Embryonic facial prominence (tissue), 1 donor: ENCODE results near the gene TBPL1.
"Not testable (repeated sequence)": the region's sequence is repeated elsewhere in the genome, so short reads cannot be mapped to it uniquely, and the experiment has no call there.

Source experiments
- DNase-seq: peaks from one replicate; pipeline ENCODE4 v3.0.0-alpha.2; 2016; ENCODE audit errors: extremely low spot score

The TBPL1 gene

GRCh38 chr6:133952815-133953633, at the start of gene TBPL1:
Gene TBPL1, plus strand, starts transcription at chr6:133953224. Its CDS starts 26,902 bp downstream, at chr6:133980126.
- DNase-seq = peak; percentile 94

GRCh38 chr6:133903855-133904254, 49.2 kb upstream of the TBPL1 start:
- DNase-seq = no peak

DNA sequence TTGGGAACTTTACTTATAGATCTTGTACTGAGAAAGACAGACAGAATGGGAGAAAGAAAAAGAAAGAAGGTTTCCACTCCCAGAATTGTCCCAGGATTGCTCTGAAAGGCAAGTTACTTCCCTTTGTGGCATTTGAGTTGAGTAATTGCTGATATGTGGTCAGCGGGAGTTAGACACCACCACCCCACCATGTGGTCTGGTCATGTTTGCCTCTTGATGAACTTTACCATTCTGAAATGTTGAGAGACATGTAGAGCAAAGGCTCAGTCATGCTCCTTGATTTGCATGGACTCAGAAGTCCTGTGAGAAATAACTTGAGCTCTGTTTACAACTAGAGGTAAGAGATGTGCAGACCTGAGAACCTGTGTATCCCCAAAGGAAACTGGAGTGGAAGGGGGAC, 47.0 kb upstream of the TBPL1 start:
- DNase-seq = no peak

GRCh38 chr6:133916650-133917151, 36.3 kb upstream of the TBPL1 start:
- peak; percentile 49 for DNase-seq

DNA sequence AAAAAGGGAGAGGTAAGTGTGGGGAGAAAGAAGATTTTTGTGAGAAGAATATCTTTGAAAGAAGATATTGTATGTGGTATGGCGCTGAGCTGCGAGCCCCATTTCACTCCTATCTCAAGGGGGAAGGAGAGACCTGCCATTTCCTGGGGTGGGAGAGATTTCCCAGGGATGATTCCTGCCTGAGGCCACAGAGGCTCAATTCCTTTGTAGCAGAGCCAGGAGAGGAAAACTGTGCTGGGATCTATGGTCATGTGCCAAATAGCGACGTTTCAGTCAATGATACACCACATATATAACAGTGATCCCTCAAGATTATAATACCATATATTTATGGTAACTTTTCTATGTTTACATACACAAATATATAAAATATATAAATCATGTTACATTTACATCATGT, 35.2 kb upstream of the TBPL1 start:
- no peak for DNase-seq

DNA sequence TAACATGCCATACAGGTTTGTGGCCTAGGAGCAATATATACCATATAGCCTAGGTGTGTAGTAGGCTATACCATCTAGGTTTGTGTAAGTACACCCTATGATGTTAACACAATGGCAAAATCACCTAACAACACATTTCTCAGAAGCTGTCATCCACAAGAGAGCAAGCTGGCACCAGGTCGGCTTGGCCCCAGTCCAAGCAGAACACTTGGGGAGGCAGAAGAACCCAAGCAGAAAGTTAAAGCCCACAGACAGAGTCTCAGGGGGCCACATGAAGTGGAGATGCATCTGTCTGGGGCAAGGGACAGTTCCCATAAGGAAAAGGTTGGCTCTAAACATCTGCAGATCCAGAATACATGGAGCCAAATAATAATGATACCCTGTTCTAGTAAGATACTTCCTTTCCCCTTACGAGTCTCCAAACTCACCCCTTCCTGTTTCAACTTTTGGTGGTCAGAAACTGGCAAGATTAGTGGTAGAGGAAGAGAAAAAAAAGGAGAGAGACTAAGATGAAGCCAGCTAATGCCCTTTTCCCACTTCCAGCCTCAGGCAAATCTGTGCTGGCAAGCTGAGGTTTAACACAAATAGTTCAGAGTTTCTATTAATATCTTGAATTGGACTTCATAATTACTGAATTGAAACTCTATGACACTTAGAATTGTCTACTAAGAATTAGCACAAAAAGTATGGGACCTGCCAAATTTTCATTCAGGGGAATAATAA, 34.7 kb upstream of the TBPL1 start:
- DNase-seq = no peak

DNA sequence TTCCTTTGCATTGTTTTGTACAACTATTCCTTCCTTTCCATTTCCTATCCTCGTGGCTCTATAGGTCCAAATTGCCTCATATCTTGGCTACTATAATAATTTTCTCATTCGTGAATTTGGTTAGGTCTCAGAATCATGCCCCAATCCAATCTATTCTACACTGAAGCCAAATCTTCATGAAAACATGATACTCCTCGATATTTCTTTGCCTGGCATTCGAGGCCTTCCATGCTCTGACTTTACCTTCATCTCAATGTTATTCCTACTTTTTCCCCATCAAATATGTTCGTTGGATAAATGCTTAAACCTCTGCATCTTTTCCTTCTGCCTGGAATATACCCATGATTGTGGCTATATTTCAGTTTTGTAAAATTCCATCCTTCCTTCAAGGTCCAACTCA, 33.7 kb upstream of the TBPL1 start:
- DNase-seq = no peak

DNA sequence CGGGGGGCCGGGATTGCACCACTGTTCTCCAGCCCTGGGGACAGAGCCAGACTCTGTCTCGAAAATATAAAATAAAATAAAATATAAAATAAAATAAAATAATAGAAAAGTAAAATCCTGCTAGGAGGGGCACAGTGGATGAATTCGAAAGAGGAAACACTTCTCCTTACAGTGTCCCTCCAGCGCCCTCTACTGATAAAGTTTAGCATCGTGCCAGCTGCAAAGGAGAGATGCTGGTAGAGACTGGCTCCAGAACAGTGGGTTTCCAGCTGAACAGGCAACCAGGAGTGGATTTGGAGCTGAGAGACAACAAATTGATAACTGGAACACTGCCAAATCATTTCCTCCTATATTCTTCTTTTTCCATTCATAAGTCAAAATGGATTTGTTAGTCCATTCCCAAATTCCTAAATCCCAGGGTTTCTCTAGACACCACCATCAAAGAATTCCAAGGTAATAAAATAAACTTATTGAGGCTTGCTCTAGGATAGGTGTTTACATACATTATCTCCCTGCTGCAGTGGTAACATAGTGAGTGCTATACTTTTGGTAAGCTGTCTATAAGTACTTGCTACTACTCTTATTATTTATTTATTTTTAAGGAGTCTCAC, 31.7 kb upstream of the TBPL1 start:
- DNase-seq = peak; percentile 27

GRCh38 chr6:133923938-133924593, 29.0 kb upstream of the TBPL1 start:
- peak; percentile 67 for DNase-seq

GRCh38 chr6:133931221-133931620, 21.8 kb upstream of the TBPL1 start:
- not testable (repeated sequence) for DNase-seq

DNA sequence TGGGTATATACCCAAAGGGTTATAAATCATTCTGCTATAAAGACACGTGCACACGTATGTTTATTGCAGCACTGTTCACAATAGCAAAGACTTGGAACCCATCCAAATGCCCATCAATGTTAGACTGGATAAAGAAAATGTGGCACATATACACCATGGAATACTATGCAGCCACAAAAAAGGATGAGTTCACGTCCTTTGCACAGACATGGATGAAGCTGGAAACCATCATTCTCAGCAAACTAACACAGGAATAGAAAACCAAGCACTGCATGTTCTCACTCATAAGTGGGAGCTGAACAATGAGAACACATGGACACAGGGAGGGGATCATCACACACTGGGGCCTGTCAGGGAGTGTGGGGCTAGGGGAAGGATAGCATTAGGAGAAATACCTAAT, 16.7 kb upstream of the TBPL1 start:
- not testable (repeated sequence) for DNase-seq

GRCh38 chr6:133937909-133938308, 15.1 kb upstream of the TBPL1 start:
- no peak for DNase-seq

DNA sequence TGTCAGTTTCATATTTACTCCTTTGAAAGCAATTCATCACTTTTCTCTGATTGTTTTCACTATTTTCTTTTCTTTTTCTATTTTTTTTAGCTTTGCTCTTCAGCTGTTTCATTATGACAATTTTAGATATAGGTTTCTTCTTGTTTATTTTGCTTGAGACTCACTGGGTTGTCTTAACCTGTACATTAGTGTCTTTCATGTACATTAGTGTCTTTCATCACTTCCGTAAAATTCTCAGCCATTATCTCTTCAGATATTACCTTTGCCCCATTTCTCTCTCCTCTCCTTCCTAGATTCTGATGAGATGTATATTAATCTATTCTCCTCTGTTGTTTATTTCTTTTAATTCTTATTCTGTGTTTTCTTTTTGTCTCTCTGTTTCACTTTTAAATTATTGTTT, 14.5 kb upstream of the TBPL1 start:
- DNase-seq = no peak

GRCh38 chr6:133939778-133940667, 13.0 kb upstream of the TBPL1 start:
- no peak for DNase-seq

GRCh38 chr6:133945158-133945557, 7.9 kb upstream of the TBPL1 start:
- DNase-seq = no peak

- DNase-seq = no peak
Measured at GRCh38 chr6:133947302-133947900, 5.6 kb upstream of the TBPL1 start.

DNA sequence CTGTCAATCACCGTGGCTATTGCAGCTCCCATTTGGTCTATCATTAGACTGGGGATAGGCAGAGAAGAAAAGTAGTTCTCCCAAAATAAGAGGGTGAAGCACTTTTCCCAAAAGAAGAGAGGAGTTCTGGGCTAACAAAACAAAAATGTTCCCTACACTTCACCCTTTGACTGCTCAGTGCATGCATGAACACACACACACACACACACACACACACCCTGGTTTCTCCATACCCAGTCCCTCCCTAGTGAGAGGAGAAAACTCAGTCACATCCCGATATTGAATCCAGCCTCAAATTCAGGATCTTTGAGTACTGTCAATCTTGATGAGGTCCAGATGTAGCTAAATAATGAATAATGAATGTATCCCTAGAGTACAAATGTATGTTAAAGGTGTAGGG, 4.6 kb upstream of the TBPL1 start:
- no peak for DNase-seq

DNA sequence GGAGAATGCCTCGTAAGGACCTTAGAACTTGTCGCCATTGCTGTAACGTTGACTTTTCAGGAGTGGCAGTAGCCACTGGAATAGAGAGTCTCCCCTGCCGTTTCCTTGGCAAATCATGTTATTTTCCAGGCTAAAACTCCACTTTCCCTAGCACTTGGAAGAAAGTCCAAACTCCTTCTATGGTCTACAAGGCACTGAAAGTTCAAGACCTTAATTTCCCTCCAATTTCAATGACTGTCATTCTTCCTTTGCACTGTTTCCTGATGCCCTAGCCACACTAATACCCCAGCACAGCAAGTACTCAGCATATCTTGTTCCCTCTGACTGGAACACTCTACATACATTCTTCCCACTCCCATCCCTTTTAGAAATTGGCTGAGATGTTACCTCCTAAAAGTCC, 1.8 kb upstream of the TBPL1 start:
- no peak for DNase-seq

GRCh38 chr6:133951881-133952814, 876 bp upstream of the TBPL1 start:
- DNase-seq = peak; percentile 59
